GM13977 (cell line): ENCODE measurements around the gene CHST11.

ENCODE experiments used
- DNase-seq: peaks from one replicate; pipeline ENCODE4 v3.0.0; 2012; ENCODE audit warnings: low spot score
- CTCF ChIP-seq: IDR thresholded peaks from 2 replicates; pipeline ENCODE4 v1.5.1; 2012; ENCODE audit warnings: mild to moderate bottlenecking, control low read depth; ENCODE audit not compliant: insufficient read depth; ENCODE audit errors: extremely low read depth, missing control alignments
- in situ Hi-C: fragments of 300-500 bp; cut with MboI; formaldehyde crosslinking; loops from one replicate; pipeline ENCODE4 v1.12.0; 2022; ENCODE audit warnings: low sequenced_read_pairs, low pct_unique_long_range_greater_than_20kb, mixed read lengths, inconsistent platforms; ENCODE audit not compliant: unreplicated experiment

The CHST11 gene

GRCh38 chr12:104498211-104498801 lies 41.6 kb downstream of the CHST11 start:
- TF ChIP-seq CTCF: no peak
- DNase-seq: no peak
- in situ Hi-C loops: no loop called here

DNA sequence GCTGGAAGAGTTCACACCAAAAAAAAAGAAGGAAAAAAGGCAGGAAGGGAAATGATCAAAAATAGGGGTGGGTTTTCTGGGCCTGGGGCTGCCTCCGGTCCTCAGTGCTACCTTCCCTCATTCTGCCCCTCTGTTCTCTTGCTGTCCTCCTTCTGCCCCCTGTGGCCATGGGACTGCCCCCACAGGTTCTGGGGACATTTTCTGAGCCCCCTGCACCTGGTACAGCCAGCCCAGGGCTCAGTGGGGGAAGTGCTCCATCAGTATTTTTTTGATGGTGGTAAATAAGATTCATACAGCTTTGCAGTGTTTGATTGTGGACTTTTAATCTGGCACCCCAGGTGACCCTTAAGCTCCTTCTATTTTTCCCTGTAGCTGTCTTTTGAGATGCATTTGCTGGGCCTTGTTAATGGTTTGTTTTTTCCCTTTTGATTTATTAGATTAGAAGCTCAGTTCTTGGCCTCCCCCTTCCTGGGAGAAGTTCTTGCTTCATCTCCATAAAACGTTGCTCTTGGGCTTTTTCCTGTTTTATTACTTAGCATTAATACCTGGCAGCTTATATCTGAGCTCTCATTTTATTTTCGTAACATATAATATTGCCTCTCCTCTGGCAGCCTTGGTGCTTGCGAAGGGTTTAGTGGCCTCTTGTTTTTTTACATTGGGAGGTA lies 43.1 kb downstream of the CHST11 start:
- DNase-seq: no peak
- TF ChIP-seq CTCF: no peak
- in situ Hi-C loops: no loop called here

- DNase-seq: no peak
- TF ChIP-seq CTCF: no peak
- in situ Hi-C loops: no loop called here
These were observed 44.4 kb downstream of the CHST11 start for GRCh38 chr12:104501115-104501514.

- in situ Hi-C loops: no loop called here
- DNase-seq: no peak
- TF ChIP-seq CTCF: no peak
These were observed 44.9 kb downstream of the CHST11 start for GRCh38 chr12:104501660-104502059.

DNA sequence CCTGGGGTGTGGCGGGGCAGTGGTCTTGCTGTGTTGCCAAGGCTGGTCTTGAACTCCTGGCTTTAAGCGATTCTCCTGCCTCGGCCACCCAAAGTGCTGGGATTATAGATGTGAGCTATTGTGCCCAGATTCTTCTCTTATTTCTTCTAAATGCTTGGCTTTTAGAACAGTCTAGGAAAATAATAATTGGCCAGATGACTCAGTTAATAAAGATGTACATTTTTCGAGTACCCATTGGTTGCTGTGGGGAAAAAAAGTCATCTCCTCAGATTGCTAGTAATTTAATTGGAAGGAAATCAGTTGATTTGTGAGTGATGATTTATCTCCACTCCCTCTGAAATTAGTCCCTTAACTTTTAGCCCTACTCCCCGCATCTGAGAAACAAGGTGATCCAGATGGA lies 45.5 kb downstream of the CHST11 start:
- in situ Hi-C loops: no loop called here

GRCh38 chr12:104502638-104503037 lies 45.9 kb downstream of the CHST11 start:
- DNase-seq: no peak
- in situ Hi-C loops: no loop called here
- no peak for TF ChIP-seq CTCF

More for the DNA sequence above, 45.5 kb downstream of the CHST11 start:
- no peak for TF ChIP-seq CTCF
- no peak for DNase-seq
